ENCODE data around the gene WWOX.

Gene WWOX

DNA sequence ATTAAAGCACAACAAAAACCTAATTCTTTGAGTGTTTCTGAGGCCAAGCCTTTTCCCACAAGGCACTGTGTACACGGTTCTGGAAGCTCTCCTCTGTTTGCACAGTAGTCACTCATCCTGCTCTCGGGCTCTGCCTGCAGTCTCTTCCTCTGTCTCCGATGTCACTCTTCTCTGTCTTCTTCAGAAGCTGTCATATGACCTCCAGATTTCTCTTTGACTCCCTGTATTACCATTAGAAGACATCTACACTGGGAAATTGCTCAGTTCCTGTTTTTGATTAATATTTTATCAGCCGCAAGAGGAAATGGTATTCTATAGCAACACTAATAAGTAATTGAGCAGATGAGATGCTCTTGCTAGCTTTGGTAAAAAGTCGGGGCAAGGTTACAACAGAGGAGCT, 422.9 kb downstream of the WWOX start:
- DNase-seq: no peak

GRCh38 chr16:78523212-78523985, 423.9 kb downstream of the WWOX start:
- no peak for DNase-seq

DNA sequence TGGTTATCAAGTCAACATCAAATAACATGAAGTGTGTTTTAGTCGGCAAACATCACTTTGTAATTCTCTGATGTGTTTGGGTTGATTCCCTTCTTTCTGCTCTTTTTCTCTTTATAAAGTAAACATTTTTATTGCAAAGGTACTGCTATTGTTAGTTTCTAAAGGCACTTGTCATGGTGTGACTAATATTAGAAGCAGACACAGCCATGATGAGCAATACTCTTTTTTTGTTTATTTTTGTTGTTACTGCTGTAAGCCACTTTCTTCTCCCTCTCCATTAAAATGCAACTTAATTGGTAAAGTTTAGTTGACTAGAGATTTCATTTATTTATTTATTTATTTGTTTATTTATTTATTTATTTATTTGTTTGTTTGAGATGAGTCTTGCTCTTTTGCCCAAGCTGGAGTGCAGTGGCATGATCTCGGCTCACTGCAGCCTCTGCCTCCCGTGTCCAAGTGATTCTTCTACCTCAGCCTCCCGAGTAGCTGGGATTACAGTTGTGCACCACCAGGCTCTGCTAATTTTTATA, 424.7 kb downstream of the WWOX start:
- no peak for DNase-seq

GRCh38 chr16:78528265-78528664, 428.8 kb downstream of the WWOX start:
- DNase-seq: no peak

DNA sequence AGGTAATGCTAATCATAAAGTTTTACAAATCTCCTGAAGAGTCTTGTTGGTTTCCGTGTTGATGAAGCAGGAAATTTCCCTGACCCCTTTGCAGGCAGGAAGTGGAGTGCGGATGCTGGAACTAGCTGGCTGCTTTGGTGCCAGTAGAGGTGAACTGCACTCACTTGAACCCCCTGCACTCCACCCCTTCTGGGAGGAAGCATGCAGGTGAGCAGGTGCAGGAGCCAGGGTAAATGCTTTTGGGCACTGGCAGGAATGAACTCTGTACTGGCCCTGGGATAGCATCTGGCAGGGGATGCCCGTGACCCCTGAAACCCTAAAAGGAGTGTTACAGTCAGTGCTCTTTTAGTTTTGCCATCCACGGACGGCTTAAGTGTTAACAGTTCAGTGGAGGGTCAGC, 430.4 kb downstream of the WWOX start:
- DNase-seq: no peak

DNA sequence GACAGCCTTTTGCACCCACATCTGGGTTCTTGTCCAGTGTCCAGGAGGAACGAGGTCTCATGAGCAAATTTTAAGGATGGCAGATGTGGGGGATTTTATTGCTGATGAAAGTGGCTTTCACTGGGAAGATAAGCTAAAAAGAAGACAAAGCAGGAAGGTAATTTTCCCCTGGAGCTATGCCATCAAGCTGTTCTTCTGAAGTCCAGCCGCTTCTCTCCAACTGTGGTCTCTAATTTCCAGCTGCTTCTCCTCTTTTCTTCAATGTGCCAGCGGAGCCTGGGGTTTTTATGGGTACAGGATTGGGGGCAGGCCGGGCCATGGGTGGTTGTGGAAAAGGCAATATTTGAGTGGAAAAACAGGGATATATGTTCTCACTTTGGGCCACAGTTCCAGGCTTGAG, 430.8 kb downstream of the WWOX start:
- no peak for DNase-seq

GRCh38 chr16:78535098-78535497, 435.6 kb downstream of the WWOX start:
- DNase-seq: no peak

GRCh38 chr16:78537511-78537910, 438.1 kb downstream of the WWOX start:
- no peak for DNase-seq

GRCh38 chr16:78538292-78538691, 438.8 kb downstream of the WWOX start:
- DNase-seq: no peak

DNA sequence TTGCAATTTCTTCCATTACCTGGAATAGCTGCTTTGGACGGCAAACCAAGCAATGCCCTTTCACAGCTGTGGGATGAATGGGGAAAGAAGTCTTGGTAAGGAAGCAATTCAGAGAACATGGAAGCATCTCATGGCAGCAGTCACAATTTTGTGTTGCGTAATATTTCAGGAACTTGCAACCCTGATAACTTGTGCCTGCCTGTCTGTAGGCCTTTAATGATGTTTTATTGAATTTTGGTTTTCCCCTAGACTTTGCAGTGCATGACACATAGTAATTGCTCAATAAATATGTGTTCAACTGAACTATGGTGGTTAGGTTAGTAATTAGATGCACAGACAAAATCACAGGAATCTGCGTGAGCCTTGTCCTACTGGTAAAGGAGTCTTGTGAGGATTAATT, 439.5 kb downstream of the WWOX start:
- DNase-seq: no peak

- no peak for DNase-seq
These were observed 443.0 kb downstream of the WWOX start for GRCh38 chr16:78542419-78542818.

- no peak for DNase-seq
These were observed 443.6 kb downstream of the WWOX start for GRCh38 chr16:78543023-78543422.

DNA sequence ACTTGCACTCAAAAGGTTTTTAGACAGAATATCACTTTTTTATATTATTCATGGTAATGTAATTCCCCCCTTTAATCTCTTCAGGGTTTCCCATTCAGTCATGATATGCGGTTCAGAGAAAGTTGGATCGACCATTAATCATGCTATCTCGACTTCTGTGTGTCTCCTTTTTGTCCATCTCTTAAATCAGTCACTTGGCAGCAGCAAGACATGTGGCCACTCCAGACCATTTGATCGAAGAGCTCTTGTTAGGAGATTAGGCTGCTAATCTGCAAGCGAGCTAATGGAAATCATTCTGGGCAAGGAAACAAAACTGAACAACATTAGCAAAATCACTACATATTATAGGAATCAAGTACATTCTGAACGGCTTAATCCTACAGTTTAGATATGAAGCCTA, 449.9 kb downstream of the WWOX start:
- DNase-seq: no peak

DNA sequence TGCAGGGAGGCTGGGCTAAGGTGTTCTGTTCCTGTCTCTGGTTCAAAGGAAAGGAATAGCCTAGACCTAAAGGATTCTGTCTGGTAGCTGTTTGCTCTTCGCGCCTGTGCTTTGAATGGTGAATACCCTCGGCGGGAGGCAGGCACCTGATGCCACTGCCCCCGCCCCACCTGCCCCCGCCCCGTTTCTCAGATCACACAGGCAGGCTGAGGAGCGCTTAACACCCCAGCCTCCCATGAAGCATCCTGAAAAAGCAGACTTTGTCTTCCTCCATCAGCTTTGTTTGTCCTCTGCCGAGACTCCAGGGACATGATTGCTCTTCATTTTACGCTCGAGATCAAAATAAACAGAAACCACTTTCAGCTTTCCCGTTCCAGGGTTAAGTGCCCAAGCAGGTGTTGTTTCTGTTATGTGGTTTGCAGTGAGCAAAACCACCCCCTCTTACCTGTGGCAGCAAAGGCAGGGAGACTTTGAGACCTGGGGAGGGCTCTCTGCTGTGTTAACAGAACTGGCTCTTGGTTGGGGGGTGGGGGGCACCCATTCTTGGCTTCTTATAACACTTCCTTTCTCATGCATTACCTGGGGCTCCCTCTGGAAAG, 452.1 kb downstream of the WWOX start:
- DNase-seq: no peak

- DNase-seq: no peak
These were observed 452.7 kb downstream of the WWOX start for GRCh38 chr16:78552106-78552675.

DNA sequence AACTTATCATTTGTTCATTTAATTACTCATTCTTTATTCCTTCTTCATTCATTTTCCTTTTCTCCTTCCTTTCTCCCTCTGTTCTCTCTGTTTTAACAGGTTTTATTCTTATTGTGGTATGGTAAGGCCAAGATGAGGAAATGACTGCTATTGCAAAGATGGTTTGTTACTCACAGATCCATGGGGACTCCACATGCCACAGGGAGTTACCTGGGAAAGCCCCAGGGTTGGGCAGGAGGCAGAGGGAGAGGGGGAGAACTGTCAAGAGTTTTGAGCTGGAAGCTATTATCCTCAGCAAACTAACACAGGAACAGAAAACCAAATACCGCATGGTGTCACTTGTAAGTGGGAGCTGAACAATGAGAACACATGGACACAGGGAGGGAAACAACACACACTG, 453.3 kb downstream of the WWOX start:
- no peak for DNase-seq

GRCh38 chr16:78553268-78554039, 454.0 kb downstream of the WWOX start:
- DNase-seq: no peak

GRCh38 chr16:78556421-78556820, 457.0 kb downstream of the WWOX start:
- DNase-seq: no peak

DNA sequence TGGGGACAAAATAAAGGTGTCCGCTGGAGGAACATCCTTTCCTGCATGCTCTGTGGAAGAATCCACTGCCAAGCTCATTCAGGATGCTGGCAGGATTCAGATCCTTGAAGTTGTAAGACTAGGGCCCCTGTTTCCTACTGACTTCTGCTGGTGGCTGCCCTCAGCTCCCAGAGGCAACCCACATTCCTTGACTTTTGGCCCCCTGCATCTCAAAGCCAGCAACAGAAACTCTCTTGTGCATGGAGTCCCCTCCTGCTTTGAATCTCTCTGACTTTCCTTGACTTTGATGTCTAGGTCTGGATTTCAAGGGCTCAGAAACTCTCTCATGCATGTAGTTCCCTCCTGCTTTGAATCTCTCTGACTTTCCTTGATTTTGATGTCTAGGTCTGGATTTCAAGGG, 461.5 kb downstream of the WWOX start:
- no peak for DNase-seq

- DNase-seq: no peak
These were observed 462.7 kb downstream of the WWOX start for GRCh38 chr16:78562111-78562510.

- DNase-seq: no peak
These were observed 463.2 kb downstream of the WWOX start for GRCh38 chr16:78562650-78563049.

GRCh38 chr16:78563905-78564304, 464.5 kb downstream of the WWOX start:
- no peak for DNase-seq
